GM13976 (cell line): Measurements from ENCODE around the gene CKLF.

Source experiments
- DNase-seq: peaks from one replicate; pipeline ENCODE4 v3.0.0; 2012; ENCODE audit warnings: low spot score
- in situ Hi-C: fragments of 300-500 bp; cut with MboI; formaldehyde crosslinking; loops from one replicate; pipeline ENCODE4 v1.12.0; 2022; ENCODE audit warnings: low sequenced_read_pairs, mixed read lengths, inconsistent platforms; ENCODE audit not compliant: unreplicated experiment
- TF ChIP-seq, protein P1 (sequence below): IDR thresholded peaks from 2 replicates; pipeline ENCODE4 v1.5.1; 2012; ENCODE audit warnings: borderline replicate concordance, mild to moderate bottlenecking; ENCODE audit not compliant: insufficient read depth; ENCODE audit errors: extremely low read depth, missing control alignments, control extremely low read depth

Gene CKLF

DNA sequence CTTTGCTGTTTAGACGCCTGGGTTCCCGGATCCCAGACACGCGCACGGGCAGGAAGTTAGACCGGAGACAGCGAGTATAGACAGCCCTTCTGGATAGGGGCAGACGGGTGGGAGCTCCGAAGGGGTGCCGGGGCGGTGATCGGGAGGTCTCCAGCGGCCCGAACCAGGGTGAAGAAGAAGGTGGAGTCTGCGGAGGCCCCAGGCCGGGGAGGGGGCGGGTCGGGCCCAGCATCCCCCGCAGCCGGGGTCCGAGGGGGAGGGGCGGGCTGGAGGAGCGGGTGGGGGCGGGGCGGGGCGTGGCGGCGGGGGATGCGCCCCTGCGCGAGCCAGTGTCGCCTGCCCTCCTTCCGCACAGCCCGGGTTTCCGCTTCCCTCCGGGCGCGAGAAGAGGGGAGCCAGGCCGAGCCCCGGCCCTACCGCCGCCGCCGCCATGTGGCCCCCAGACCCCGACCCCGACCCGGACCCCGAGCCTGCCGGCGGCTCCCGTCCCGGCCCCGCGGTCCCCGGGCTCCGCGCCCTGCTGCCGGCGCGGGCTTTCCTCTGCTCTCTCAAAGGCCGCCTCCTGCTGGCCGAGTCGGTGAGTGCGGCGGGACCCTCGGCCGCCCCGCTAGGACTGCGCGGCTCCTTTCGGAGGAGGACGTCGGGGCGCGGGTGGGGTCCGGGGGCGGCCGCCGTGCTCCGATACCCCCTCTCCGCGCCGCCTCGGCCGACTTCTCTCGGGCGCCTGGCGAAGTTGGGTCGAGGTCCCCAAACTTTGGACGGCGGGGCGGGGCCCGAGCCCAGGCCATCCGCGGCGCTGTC is 52.2 kb downstream of the CKLF start, which contains the start of gene CMTM3:
Gene CMTM3 (plus strand): TSS at position 329 of the 801 bp plus-strand sequence. CDS start 102 bp downstream, at position 431.
- TF ChIP-seq, protein P1, sequence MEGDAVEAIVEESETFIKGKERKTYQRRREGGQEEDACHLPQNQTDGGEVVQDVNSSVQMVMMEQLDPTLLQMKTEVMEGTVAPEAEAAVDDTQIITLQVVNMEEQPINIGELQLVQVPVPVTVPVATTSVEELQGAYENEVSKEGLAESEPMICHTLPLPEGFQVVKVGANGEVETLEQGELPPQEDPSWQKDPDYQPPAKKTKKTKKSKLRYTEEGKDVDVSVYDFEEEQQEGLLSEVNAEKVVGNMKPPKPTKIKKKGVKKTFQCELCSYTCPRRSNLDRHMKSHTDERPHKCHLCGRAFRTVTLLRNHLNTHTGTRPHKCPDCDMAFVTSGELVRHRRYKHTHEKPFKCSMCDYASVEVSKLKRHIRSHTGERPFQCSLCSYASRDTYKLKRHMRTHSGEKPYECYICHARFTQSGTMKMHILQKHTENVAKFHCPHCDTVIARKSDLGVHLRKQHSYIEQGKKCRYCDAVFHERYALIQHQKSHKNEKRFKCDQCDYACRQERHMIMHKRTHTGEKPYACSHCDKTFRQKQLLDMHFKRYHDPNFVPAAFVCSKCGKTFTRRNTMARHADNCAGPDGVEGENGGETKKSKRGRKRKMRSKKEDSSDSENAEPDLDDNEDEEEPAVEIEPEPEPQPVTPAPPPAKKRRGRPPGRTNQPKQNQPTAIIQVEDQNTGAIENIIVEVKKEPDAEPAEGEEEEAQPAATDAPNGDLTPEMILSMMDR, result peak; percentile 85
- in situ Hi-C loops, result no loop called here
- peak; percentile 86 for DNase-seq

DNA sequence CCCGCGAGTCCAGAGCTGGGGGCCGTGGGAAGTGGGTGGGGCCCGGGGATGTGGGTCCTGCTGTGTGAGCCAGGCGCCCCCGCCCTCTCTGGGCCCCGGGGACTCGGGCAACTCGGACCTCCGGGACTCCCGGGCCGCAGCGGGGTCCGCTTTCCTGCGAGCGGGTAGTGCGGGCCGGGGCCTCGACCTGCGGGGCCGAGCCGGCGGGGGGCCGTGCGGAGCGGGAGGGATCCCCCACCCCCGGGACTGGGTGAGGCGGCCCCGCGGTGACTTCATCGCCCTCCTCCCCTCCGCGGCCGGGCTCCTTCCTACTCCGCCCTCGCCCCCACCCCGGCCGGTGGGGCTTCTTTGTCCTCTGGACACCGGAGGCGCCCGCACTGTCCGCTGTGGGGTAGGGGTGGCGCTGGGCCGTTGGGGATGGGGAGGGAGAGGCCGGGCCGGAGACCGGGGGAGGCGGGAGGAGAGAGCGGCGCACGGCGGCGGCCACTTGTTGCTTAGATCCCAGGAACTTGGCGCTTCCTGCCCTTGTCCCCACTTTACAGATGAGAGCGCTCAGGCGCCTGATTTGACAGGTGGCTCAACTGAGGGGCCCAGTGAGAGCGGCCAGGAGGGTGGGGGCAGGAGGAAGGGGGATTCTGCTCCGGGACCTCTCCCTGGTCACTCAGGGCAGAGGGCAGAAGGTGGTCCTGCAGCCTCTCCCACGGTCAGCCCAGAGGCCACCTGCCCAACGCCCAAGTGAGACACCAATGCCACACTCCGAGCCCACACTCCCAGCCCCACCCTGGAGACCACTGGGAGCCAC is 53.0 kb downstream of the CKLF start:
- in situ Hi-C loops, result no loop called here
- peak; percentile 70 for DNase-seq
- TF ChIP-seq, protein P1, result no peak

DNA sequence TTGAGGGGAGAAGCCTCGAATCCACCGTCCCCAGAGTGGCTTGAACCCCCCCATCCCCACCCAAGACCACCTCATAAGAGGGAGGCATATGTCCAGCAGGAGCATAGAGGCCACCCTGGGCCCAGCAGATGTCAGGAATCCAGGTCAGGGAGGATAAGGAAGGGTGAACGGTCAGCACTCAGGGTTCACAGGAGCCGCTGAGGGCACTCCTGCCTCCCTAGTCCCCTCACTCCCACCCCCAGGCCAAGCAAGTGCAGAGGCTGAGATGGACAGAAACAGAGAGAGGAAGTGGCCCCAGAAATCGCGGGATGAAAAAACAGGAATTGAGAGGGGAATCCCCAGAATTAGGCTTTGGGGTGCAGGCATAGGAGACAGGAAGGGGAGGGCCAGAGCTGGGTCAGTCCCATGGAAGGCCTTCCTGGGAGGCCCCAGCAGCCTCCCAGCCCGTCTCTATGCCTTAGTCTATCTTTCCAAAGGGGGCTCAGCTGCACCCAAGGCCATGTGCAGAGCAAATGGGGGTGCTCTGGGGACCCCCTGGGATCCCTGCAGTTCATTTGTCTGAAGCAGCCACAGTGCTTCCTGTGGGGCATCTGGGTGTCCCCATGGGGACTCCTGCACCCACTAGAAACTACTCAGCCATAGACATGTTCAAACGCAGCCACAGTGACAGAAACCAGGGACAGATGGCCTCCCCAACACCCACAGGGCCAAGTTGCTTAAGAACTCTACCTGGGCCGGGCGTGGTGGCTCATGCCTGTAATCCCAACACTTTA is 53.8 kb downstream of the CKLF start:
- peak; percentile 74 for DNase-seq
- TF ChIP-seq, protein P1, result no peak
- in situ Hi-C loops, result no loop called here

DNA sequence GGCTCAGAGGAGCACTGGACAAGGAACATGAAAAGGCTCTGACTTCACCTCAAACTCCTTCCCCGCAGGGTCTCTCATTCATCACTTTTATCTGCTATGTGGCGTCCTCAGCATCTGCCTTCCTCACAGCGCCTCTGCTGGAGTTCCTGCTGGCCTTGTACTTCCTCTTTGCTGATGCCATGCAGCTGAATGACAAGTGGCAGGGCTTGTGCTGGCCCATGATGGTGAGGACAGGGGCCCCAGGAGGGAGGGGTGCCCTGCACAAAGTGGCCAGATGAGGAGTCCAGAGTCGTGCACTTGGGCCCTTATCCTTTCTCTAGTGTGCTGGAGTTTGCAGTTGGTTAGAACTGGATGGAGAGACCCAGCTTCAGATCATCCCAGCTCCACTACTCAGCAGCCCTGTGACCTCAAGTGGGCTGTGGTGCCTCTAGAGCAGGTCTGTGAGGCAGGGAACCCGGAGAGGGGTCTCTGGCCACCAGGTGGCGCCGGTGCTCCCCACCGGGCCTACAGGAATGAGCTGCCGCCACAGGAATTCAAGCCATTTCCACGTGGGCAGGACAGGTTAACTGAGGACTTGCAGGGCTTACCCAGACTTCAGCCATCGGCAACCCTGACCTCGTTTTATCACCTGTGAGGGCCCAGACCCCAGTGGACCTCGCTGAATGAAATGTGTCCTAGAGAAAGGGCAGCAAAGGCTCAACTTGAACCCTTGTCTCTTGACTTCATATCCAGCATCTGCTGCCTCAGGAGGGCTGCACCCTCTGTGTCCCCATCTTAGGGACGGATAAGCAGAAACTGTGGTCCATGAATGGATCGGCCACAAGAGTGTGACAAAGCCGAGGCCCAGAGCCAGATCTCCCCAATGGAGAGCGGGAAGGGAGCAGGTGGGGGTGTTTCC is 56.1 kb downstream of the CKLF start:
- in situ Hi-C loops, result no loop called here
- peak; percentile 92 for DNase-seq
- TF ChIP-seq, protein P1, result peak; percentile 92

DNA sequence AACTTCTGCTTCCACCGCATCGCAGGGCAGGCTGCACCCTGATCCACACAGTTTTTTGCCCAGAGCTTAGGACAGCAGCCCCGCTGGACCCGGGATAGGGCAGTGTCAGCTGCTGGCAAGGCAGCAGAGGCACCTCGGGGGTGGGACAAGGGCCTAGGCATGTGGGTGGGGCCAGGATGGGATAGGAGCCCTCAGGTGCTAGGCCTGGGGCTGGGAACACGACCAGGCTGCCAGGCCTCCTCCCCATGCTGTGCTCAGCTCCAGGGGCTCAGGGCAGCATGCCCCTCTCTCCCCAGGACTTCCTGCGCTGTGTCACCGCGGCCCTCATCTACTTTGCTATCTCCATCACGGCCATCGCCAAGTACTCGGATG is 56.7 kb downstream of the CKLF start:
- in situ Hi-C loops, result no loop called here
- TF ChIP-seq, protein P1, result no peak
- DNase-seq, result no peak
